Daoy (cell line): Measurements from ENCODE around the gene DSC3. TPM values are rescaled to one million over a fixed set of nuclear protein-coding genes. Genes with fewer than 3 reads are reported as not detected.
"Not testable (repeated sequence)": the region's sequence is repeated elsewhere in the genome, so short reads cannot be mapped to it uniquely, and the experiment has no call there.

Experiments
- DNase-seq: peaks from one replicate; pipeline ENCODE4 v3.0.0-alpha.2; 2015; ENCODE audit warnings: low read depth
- total RNA-seq: library from RNA; depleted of rRNA; stranded (reverse); fragments of >200 nt; shearing (Covaris generic); gene quantifications from 2 replicates; pipeline ENCODE4 v1.2.3, GENCODE V29; 2014

The DSC3 gene
- total RNA-seq, 1 experiment from 2014 or later, result not detected

- no peak for DNase-seq
These were observed 1.1 kb downstream of the DSC3 start for GRCh38 chr18:31041271-31042083.

GRCh38 chr18:31040686-31041270 is 1.8 kb downstream of the DSC3 start:
- no peak for DNase-seq

GRCh38 chr18:31039426-31039825 is 3.1 kb downstream of the DSC3 start:
- DNase-seq, result no peak

GRCh38 chr18:31037686-31038085 is 4.9 kb downstream of the DSC3 start:
- DNase-seq, result not testable (repeated sequence)

- DNase-seq, result no peak
These were observed 8.0 kb downstream of the DSC3 start for GRCh38 chr18:31034541-31034940.

GRCh38 chr18:31030574-31031278 is 11.8 kb downstream of the DSC3 start:
- no peak for DNase-seq

DNA sequence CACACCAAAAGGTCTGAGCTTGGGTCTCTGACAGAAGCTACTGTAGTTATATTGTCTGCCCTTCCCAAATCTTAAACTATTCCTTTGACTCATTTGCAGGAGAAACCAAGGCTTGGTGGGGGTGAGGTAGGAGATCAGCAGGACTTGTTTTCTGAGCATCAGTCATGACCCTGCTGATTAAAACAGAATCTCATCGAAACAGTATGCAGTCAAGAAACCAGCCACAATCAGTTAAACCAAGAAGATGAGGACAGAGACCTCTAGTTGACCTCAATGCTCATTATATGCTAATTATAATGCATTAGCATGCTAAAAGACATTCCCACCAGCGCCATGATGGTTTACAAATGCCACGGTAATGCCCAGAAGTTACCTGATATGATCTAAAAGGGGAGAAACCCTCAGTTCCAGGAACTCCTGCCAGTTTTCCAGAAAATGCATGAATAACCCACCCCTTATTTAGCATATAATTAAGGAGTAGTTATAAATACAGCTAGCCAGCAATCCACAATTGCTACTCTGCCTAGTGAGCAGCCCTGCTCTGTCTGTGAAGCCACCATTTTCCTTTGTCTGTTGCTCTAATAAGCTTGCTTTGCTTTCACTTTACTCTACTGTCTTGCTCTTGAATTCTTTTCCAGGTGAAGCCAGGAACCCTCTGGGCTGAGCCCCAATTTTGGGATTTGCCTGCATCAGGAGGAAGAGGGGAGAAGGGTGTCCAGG is 26.7 kb downstream of the DSC3 start:
- no peak for DNase-seq

DNA sequence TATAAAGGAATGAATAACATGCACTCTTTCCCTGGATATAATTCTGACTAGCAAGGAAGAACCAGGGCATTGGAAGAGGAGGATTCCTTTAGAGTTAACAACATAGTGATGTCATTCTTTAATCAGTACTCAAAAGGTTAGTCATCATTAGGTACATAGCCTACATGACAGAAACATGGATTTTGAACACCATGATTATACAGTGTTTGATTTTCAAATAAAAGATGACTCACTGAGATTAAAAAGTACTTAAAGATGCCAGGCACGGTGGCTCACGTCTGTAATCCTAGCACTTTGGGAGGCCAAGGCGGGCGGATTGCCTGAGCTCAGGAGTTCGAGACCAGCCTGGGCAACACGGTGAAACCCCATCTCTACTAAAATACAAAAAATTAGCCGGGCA is 31.1 kb downstream of the DSC3 start:
- peak; percentile 75 for DNase-seq

GRCh38 chr18:31010601-31011000 is 31.9 kb downstream of the DSC3 start:
- peak; percentile 31 for DNase-seq

- no peak for DNase-seq
These were observed 42.5 kb downstream of the DSC3 start for GRCh38 chr18:30999887-31000628.

GRCh38 chr18:30999186-30999585 is 43.4 kb downstream of the DSC3 start:
- DNase-seq, result no peak

- DNase-seq, result no peak
These were observed 45.3 kb downstream of the DSC3 start for GRCh38 chr18:30997223-30997622.

- DNase-seq, result no peak
These were observed 50.3 kb downstream of the DSC3 start for GRCh38 chr18:30992231-30992630.

GRCh38 chr18:30991397-30991796 is 51.1 kb downstream of the DSC3 start:
- DNase-seq, result no peak

GRCh38 chr18:30989141-30989540 is 53.4 kb downstream of the DSC3 start:
- no peak for DNase-seq

DNA sequence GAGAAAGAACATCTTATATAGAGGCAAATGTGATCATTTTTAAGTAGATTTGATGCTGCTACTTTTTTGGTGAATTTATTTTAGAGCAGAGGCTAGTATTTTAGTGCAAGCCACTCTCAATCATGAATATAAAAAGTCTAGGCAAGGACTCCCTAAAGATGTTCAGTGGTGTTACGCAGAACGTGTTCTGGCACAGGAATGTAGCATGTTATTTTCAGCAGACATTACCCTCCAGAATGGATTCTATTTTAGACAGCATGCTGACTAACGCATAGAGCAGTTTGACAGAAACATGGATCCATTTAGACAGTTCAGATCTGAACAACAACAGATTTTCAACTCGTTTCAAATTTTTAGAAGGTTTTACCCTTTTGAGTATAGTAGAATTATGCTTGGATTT is 54.1 kb downstream of the DSC3 start:
- DNase-seq, result no peak

DNA sequence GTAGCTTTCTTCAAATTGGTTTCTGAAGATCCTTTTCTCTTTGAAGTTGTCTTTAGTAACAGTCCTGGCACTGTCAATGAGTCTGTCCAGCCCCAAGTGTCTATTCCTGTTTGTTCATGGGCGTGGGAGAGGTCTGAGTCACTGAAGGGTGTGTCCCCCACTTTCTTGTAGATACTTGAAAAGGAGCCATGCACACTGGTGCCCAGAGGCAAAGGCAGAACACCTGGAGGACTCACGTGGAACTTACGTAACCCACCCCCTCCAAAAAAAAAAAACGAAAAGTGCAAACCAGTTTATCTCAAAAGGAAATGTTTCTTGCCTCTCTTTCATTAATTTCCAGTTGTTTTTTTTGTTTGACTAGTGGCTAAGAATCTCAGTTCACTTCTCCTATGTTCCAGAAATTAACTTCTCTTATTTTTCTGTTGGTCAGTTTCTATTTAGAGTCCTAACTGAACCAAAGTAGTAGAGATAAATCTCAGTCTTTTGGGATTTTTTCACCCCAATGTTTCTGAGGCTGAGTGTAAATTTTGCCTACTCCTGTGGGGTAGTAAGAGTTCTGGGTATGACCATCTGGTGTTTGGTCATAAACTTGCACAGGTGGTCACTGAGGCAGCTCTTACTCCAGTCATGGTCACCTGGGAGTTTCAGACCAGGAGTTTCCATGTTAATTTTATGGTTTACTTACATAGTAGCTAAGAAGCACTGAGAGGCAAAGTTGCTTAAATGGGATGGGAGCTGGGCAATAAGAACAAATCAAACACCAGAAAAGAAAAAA is 54.9 kb downstream of the DSC3 start:
- peak; percentile 67 for DNase-seq

- no peak for DNase-seq
These were observed 56.8 kb downstream of the DSC3 start for GRCh38 chr18:30985753-30986152.

GRCh38 chr18:30982285-30982992 is 60.1 kb downstream of the DSC3 start:
- DNase-seq, result no peak

DNA sequence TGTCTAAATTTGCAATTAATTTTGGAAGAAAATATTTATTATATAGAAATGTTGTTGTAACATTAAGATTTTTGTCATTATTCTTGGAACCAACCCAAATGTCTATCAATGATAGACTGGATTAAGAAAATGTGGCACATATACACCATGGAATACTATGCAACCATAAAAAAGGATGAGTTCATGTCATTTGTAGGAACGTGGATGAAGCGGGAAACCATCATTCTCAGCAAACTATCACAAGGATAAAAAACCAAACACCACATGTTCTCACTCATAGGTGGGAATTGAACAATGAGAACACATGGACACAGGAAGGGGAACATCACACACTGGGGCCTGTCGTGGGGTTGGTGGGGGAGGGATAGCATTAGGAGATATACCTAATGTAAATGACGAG is 64.5 kb downstream of the DSC3 start:
- not testable (repeated sequence) for DNase-seq
